Epithelial cell of proximal tubule (primary cell): Measurements from ENCODE around the gene DNALI1. TPM values are rescaled to one million over a fixed set of nuclear protein-coding genes. Genes with fewer than 3 reads are reported as not detected.
A peak's percentile ranks its signal among the peaks of the same experiment; 100 is the strongest.

ENCODE experiments used
- DNase-seq: peaks from one replicate; pipeline ENCODE4 v3.0.0-alpha.2; 2011; ENCODE audit warnings: low read depth
- H3K4me3 ChIP-seq: 2 replicates; pipeline ENCODE4 v1.5.1; 2011; ENCODE audit warnings: low read depth, mild to moderate bottlenecking, low read length
- total RNA-seq: library from RNA; depleted of rRNA; stranded (reverse); fragments of >200 nt; gene quantifications from 2 replicates; pipeline ENCODE4 v1.2.3, GENCODE V29; 2015
- TF ChIP-seq, protein P1 (sequence below): conservative IDR thresholded peaks from 2 replicates; pipeline ENCODE4 v1.5.1; 2012; ENCODE audit warnings: low read depth, mild to moderate bottlenecking, low read length

DNALI1 gene
- total RNA-seq, 1 donor from 2014 or later, result 16.4 TPM

- DNase-seq, result no peak
- TF ChIP-seq, protein P1, sequence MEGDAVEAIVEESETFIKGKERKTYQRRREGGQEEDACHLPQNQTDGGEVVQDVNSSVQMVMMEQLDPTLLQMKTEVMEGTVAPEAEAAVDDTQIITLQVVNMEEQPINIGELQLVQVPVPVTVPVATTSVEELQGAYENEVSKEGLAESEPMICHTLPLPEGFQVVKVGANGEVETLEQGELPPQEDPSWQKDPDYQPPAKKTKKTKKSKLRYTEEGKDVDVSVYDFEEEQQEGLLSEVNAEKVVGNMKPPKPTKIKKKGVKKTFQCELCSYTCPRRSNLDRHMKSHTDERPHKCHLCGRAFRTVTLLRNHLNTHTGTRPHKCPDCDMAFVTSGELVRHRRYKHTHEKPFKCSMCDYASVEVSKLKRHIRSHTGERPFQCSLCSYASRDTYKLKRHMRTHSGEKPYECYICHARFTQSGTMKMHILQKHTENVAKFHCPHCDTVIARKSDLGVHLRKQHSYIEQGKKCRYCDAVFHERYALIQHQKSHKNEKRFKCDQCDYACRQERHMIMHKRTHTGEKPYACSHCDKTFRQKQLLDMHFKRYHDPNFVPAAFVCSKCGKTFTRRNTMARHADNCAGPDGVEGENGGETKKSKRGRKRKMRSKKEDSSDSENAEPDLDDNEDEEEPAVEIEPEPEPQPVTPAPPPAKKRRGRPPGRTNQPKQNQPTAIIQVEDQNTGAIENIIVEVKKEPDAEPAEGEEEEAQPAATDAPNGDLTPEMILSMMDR, result no peak
- H3K4me3 ChIP-seq, result no peak overlapping the region
These were observed 3.8 kb downstream of the DNALI1 start for GRCh38 chr1:37560401-37561132.

GRCh38 chr1:37561133-37562132 is 4.7 kb downstream of the DNALI1 start:
- no peak overlapping the region for H3K4me3 ChIP-seq
- no peak for DNase-seq
- TF ChIP-seq, protein P1, result peak; percentile 55

DNA sequence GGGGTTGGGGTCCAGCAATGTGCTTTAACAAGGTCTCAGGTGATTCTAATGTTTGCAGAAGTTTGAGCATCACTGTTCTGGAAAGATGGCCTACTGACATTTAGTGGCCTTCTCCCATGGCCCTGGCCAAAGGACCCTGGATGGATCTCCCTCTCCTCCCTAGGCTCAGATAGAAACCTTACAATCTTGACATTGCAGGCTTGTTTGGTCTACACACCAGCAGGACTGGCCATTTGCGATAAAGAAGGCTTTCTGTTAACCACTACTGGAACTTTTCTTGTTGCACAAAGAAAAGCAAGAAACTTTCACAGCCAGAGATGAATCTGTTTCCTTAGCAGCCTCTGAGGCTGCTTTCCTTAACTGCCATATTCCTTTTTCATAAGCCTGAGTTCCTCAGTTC is 6.2 kb downstream of the DNALI1 start:
- no peak overlapping the region for H3K4me3 ChIP-seq
- DNase-seq, result no peak
- TF ChIP-seq, protein P1, result no peak

- DNase-seq, result no peak
- no peak overlapping the region for H3K4me3 ChIP-seq
- TF ChIP-seq, protein P1, result no peak
These were observed 8.2 kb downstream of the DNALI1 start for GRCh38 chr1:37564892-37565291.

DNA sequence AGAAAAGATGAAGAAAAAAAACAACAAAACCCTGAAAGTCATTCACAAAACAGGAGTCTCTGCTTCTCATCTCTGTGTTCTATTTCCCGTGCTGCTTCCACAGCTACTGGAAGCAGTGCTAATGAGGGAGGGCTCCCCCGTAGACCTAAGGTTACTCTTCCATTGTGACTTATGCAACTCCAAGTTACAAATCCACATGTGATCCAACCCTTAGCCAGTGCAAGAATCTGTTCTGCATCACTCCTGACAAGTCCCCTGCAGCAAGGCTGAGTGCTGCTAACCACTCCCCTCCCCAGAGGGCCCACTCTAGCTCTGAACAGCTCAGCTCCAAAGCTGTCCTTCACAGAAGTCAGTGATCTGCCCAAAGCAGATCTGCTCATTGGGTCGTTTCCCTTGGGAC is 10.3 kb downstream of the DNALI1 start:
- no peak overlapping the region for H3K4me3 ChIP-seq
- TF ChIP-seq, protein P1, result no peak
- DNase-seq, result no peak

DNA sequence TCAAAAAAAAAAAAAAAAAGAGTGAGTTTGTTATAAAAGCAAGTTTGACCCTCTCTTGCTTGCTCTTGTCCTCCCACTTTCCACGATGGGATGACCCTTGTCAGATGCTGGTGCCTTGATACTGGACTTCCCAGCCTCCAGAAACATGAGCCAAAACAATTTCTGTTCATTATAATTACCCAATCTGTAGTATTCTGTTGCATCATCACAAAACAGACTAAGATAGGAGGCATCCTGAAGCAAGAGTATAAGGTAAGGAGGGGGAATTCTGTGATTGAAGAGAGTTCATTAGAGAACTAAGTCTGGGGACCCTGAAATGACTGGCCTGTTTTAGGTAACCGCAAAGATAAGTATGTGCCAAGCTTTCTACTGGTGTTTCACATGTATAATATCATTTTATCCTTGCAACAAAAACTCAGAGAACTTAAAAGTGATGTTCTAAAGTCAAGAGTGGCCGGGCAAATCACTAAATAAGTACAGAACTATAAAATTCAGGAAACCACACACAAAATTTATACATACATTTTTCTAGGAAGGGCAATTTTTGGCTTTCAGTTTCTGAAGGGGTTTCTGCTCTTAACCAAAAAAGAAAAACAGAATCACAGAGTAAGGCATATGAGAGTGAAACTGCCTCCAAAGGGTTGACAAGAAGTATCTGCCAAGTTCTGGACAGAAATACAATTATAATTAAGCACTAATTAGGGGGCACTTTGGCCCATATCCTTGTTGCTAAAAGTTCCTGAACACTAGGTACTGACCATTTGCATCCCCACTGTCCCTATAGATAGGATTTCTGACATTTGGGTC is 14.0 kb downstream of the DNALI1 start:
- no peak overlapping the region for H3K4me3 ChIP-seq
- DNase-seq, result no peak
- TF ChIP-seq, protein P1, result no peak
